HG02885 (cell line): ENCODE results near the gene TMED4.
"Not testable (repeated sequence)": the region's sequence is repeated elsewhere in the genome, so short reads cannot be mapped to it uniquely, and the experiment has no call there.

Experiments used
- ATAC-seq: cut with Tn5 transposase; IDR thresholded peaks from one replicate; pipeline ENCODE4 v1.9.1; 2021; ENCODE audit warnings: mild to moderate bottlenecking; ENCODE audit not compliant: unreplicated experiment, poor library complexity

TMED4 gene

GRCh38 chr7:44573464-44574286, 8.4 kb downstream of the TMED4 start, which contains the start of gene DDX56:
DDX56 (minus strand) TSS chr7:44573908; CDS start chr7:44573895, 13 bp downstream.
- ATAC-seq, result peak; percentile 97

GRCh38 chr7:44572771-44573170, 9.3 kb downstream of the TMED4 start:
- ATAC-seq, result no peak

- ATAC-seq, result no peak
These were observed 12.1 kb downstream of the TMED4 start for GRCh38 chr7:44569959-44570358.

- ATAC-seq, result no peak
These were observed 13.1 kb downstream of the TMED4 start for GRCh38 chr7:44568771-44569560.

GRCh38 chr7:44567884-44568283, 14.1 kb downstream of the TMED4 start:
- no peak for ATAC-seq

GRCh38 chr7:44566680-44567079, 15.4 kb downstream of the TMED4 start:
- no peak for ATAC-seq

GRCh38 chr7:44565795-44566559, 16.1 kb downstream of the TMED4 start:
- ATAC-seq, result peak; percentile 34

GRCh38 chr7:44565097-44565794, 16.8 kb downstream of the TMED4 start:
- ATAC-seq, result peak; percentile 83

GRCh38 chr7:44564606-44565005, 17.4 kb downstream of the TMED4 start:
- ATAC-seq, result no peak

- ATAC-seq, result no peak
These were observed 18.8 kb downstream of the TMED4 start for GRCh38 chr7:44563171-44563679.

- ATAC-seq, result not testable (repeated sequence)
These were observed 19.4 kb downstream of the TMED4 start for GRCh38 chr7:44562622-44562962.

GRCh38 chr7:44561962-44562621, 19.9 kb downstream of the TMED4 start:
- ATAC-seq, result no peak

GRCh38 chr7:44561481-44561880, 20.6 kb downstream of the TMED4 start:
- ATAC-seq, result no peak

GRCh38 chr7:44559485-44559884, 22.5 kb downstream of the TMED4 start:
- no peak for ATAC-seq

GRCh38 chr7:44557485-44557884, 24.5 kb downstream of the TMED4 start:
- ATAC-seq, result no peak

- ATAC-seq, result no peak
These were observed 26.7 kb downstream of the TMED4 start for GRCh38 chr7:44555350-44555749.

- ATAC-seq, result not testable (repeated sequence)
These were observed 29.5 kb downstream of the TMED4 start for GRCh38 chr7:44552473-44553005.

- no peak for ATAC-seq
These were observed 32.6 kb downstream of the TMED4 start for GRCh38 chr7:44549457-44549856.

- ATAC-seq, result no peak
These were observed 33.1 kb downstream of the TMED4 start for GRCh38 chr7:44548893-44549292.
